Activated CD4-positive, alpha-beta T cell treated with anti-CD3 and anti-CD28 coated beads, Interleukin-2, amount 10 ng/mL, durations not matched to agents 24 days and 14 days (primary cell): ENCODE measurements around the gene TSR3. TPM values are rescaled to one million over a fixed set of nuclear protein-coding genes. Genes with fewer than 3 reads are reported as not detected.

Source experiments
- DNase-seq: peaks from one replicate; pipeline ENCODE4 v3.0.0; 2022
- H3K27ac Mint-ChIP-seq: one replicate; pipeline ENCODE4 v1.8.0; 2022; ENCODE audit warnings: mild to moderate bottlenecking, mixed read lengths
- H3K27me3 Mint-ChIP-seq: one replicate; pipeline ENCODE4 v1.8.0; 2022; ENCODE audit warnings: mixed read lengths
- H3K36me3 Mint-ChIP-seq: one replicate; pipeline ENCODE4 v1.8.0; 2022; ENCODE audit warnings: low read depth, mild to moderate bottlenecking, mixed read lengths
- H3K4me1 Mint-ChIP-seq: one replicate; pipeline ENCODE4 v1.8.0; 2021; ENCODE audit warnings: mixed read lengths
- H3K4me3 Mint-ChIP-seq: one replicate; pipeline ENCODE4 v1.8.0; 2022; ENCODE audit warnings: mild to moderate bottlenecking, moderate library complexity, mixed read lengths
- H3K9me3 Mint-ChIP-seq: one replicate; pipeline ENCODE4 v1.8.0; 2021; ENCODE audit warnings: mixed read lengths
- intact Hi-C: fragments of 100-400 bp; cut with micrococcal nuclease; formaldehyde crosslinking; loops from one replicate; pipeline ENCODE4 v1.15.1; 2023
- total RNA-seq: library from RNA; stranded (reverse); gene quantifications from 2 replicates; pipeline ENCODE4 v1.2.3, GENCODE V29; 2022

The TSR3 gene
- total RNA-seq, 1 donor from 2014 or later, result 88.2 TPM

DNA sequence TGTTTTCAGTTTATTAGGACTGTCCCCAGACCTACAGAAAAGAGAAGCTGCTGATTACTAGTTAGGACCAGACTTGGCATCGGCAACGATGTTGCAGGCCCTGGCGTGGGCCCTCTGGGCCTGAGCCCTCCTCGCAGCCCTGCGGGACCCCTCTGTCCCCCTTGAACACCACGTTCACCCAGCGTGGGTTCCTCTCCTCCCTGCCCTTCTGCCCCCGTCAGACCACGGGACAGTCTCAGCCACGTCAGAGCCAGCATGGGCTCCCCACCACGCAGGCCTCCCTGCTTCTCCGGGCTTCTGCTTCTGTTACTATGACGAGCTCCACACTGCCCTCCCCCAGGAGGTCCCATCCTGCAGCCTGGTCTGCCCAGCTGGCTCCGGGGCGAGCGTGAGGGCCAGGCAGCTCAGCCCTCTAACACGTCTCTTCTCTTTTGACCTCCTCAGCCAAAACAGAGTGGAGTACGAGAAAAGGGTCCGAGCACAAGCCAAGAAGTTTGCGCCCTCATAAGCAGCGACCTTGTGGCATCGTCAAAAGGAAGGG is 27.3 kb downstream of the TSR3 start:
- H3K36me3 Mint-ChIP-seq, result peaks cover 27% of the 10 kb centered on the region
- no peak overlapping the region for H3K4me3 Mint-ChIP-seq
- no peak overlapping the region for H3K27ac Mint-ChIP-seq
- intact Hi-C loops, result no loop called here
- H3K9me3 Mint-ChIP-seq, result no peaks in the 10 kb centered on the region
- H3K27me3 Mint-ChIP-seq, result no peaks in the 10 kb centered on the region
- no peaks in the 10 kb centered on the region for H3K4me1 Mint-ChIP-seq
- DNase-seq, result no peak

GRCh38 chr16:1323296-1324239 is 28.1 kb downstream of the TSR3 start:
- H3K27me3 Mint-ChIP-seq, result no peaks in the 10 kb centered on the region
- intact Hi-C loops, result no loop called here
- peaks cover 33% of the 10 kb centered on the region for H3K36me3 Mint-ChIP-seq
- H3K4me3 Mint-ChIP-seq, result no peak overlapping the region
- no peak for DNase-seq
- no peaks in the 10 kb centered on the region for H3K4me1 Mint-ChIP-seq
- no peak overlapping the region for H3K27ac Mint-ChIP-seq
- H3K9me3 Mint-ChIP-seq, result no peaks in the 10 kb centered on the region

DNA sequence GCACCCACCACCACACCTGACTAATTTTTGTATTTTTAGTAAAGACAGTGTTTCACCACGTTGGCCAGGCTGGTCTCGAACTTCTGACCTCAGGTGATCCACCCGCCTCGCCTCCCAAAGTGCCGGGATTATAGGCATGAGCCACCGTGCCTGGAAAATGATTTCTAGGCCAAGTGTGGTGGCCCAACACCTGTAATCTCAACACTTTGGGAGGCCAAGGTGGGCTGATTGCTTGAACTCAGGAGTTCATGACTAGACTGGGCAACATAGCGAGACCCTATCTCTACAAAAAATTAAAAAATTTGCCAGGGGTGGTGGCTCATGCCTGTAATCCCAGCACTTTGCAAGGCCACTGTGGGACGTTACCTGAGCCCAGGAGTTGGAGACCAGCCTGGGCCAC is 29.3 kb downstream of the TSR3 start:
- no peaks in the 10 kb centered on the region for H3K27me3 Mint-ChIP-seq
- no peak overlapping the region for H3K27ac Mint-ChIP-seq
- no peaks in the 10 kb centered on the region for H3K9me3 Mint-ChIP-seq
- peaks cover 45% of the 10 kb centered on the region for H3K36me3 Mint-ChIP-seq
- DNase-seq, result no peak
- no peak overlapping the region for H3K4me3 Mint-ChIP-seq
- H3K4me1 Mint-ChIP-seq, result no peaks in the 10 kb centered on the region
- intact Hi-C loops, result no loop called here

DNA sequence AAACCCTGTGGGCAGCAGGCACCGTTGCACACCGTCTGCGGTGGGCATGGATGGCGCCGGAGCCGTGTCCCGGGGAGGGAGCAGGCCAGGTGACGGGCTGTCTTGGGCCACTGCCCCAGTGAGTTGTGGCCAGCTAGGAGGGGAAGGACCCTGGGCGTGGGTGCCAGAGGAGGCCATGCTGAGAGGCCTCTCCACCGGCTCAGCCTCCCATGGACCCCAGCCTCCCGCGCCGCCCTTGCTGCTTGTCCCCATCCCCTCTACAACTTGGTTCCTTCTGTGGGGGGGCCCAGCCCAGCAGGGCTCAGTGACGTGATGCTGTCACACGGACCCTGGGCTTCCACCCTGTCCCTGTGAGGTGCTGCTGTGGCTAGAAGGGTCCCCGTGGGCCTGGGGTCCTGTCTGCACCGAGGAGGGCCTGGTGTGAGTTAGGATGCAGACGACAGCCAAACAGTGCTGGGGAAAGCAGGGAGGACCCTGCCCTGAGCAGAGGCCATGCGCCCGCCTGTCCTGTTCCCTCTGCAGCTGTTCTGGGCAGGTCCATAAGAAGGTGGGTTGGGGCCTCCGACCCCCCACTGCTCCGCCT is 30.9 kb downstream of the TSR3 start:
- H3K27ac Mint-ChIP-seq, result no peak overlapping the region
- H3K9me3 Mint-ChIP-seq, result no peaks in the 10 kb centered on the region
- H3K36me3 Mint-ChIP-seq, result peaks cover 58% of the 10 kb centered on the region
- DNase-seq, result no peak
- no peak overlapping the region for H3K4me3 Mint-ChIP-seq
- H3K4me1 Mint-ChIP-seq, result no peaks in the 10 kb centered on the region
- H3K27me3 Mint-ChIP-seq, result no peaks in the 10 kb centered on the region
- intact Hi-C loops, result no loop called here

- intact Hi-C loops, result no loop called here
- Mint-ChIP-seq H3K36me3 (peaks cover 61% of the 10 kb centered on the region), H3K4me1 (no peaks in the 10 kb centered on the region), H3K4me3 (no peak overlapping the region), H3K27ac (no peak overlapping the region), H3K9me3 (no peaks in the 10 kb centered on the region), H3K27me3 (no peaks in the 10 kb centered on the region)
- no peak for DNase-seq
These were observed 31.6 kb downstream of the TSR3 start for GRCh38 chr16:1320097-1320496.

DNA sequence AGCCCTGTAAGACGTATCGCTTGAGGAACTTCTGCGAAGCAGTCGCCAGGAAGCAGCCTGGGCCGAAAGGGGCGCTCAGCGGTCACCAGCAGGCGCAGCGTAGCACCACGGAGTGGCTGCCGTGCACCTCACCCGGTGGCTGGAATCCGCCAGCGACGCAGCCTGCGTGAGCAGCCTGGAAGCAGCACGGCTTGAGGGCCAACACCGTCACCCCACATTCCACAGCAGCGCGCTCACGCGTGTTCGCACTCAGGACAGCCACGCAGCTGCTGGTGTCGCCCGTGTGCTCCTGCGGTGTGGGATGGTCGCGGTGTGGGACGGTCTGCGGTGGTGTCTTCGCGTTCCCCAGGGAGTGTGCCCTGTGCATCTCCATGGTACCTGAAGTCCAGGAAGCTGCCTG is 32.6 kb downstream of the TSR3 start:
- H3K4me1 Mint-ChIP-seq, result no peaks in the 10 kb centered on the region
- no peaks in the 10 kb centered on the region for H3K27me3 Mint-ChIP-seq
- H3K9me3 Mint-ChIP-seq, result no peaks in the 10 kb centered on the region
- peaks cover 63% of the 10 kb centered on the region for H3K36me3 Mint-ChIP-seq
- DNase-seq, result no peak
- no peak overlapping the region for H3K27ac Mint-ChIP-seq
- intact Hi-C loops, result no loop called here
- no peak overlapping the region for H3K4me3 Mint-ChIP-seq

DNA sequence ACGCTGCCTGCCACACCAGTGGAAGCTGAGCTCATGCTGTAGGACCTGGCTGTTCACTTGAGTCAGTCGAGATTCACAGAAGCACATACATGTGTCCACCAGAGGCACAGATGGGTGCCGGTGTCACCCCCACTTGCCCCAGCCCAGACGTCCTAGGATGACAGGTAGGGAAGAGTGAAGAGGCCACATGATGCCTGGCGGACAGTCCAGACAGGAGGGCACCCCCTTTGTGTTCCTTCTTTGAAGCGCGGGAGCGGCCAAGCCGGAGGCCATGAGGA is 33.5 kb downstream of the TSR3 start:
- peaks cover 60% of the 10 kb centered on the region for H3K36me3 Mint-ChIP-seq
- no peaks in the 10 kb centered on the region for H3K9me3 Mint-ChIP-seq
- peaks cover under 1% of the 10 kb centered on the region for H3K4me1 Mint-ChIP-seq
- H3K27ac Mint-ChIP-seq, result no peak overlapping the region
- H3K4me3 Mint-ChIP-seq, result no peak overlapping the region
- no peak for DNase-seq
- intact Hi-C loops, result no loop called here
- no peaks in the 10 kb centered on the region for H3K27me3 Mint-ChIP-seq

GRCh38 chr16:1317479-1318267 is 34.0 kb downstream of the TSR3 start:
- intact Hi-C loops, result no loop called here
- Mint-ChIP-seq H3K9me3 (no peaks in the 10 kb centered on the region), H3K36me3 (peaks cover 64% of the 10 kb centered on the region), H3K27ac (no peak overlapping the region), H3K4me3 (no peak overlapping the region), H3K4me1 (peaks cover 3% of the 10 kb centered on the region), H3K27me3 (no peaks in the 10 kb centered on the region)
- no peak for DNase-seq

- Mint-ChIP-seq H3K36me3 (peaks cover 64% of the 10 kb centered on the region), H3K27ac (no peak overlapping the region), H3K9me3 (no peaks in the 10 kb centered on the region), H3K27me3 (no peaks in the 10 kb centered on the region), H3K4me3 (no peak overlapping the region), H3K4me1 (peaks cover 8% of the 10 kb centered on the region)
- DNase-seq, result no peak
- intact Hi-C loops, result no loop called here
These were observed 35.7 kb downstream of the TSR3 start for GRCh38 chr16:1316033-1316405.

- no peak for DNase-seq
- peaks cover 9% of the 10 kb centered on the region for H3K4me1 Mint-ChIP-seq
These were observed 36.3 kb downstream of the TSR3 start for GRCh38 chr16:1315081-1316032.

GRCh38 chr16:1314399-1315068 is 37.1 kb downstream of the TSR3 start:
- Mint-ChIP-seq H3K36me3 (peaks cover 63% of the 10 kb centered on the region), H3K4me1 (peaks cover 13% of the 10 kb centered on the region), H3K9me3 (no peaks in the 10 kb centered on the region), H3K27ac (no peak overlapping the region), H3K4me3 (no peak overlapping the region), H3K27me3 (no peaks in the 10 kb centered on the region)
- intact Hi-C loops, result no loop called here
- no peak for DNase-seq

More at GRCh38 chr16:1315081-1316032, 36.3 kb downstream of the TSR3 start:
- H3K9me3 Mint-ChIP-seq, result no peaks in the 10 kb centered on the region
- peaks cover 67% of the 10 kb centered on the region for H3K36me3 Mint-ChIP-seq
- intact Hi-C loops, result no loop called here
- H3K4me3 Mint-ChIP-seq, result no peak overlapping the region
- H3K27ac Mint-ChIP-seq, result no peak overlapping the region
- no peaks in the 10 kb centered on the region for H3K27me3 Mint-ChIP-seq

DNA sequence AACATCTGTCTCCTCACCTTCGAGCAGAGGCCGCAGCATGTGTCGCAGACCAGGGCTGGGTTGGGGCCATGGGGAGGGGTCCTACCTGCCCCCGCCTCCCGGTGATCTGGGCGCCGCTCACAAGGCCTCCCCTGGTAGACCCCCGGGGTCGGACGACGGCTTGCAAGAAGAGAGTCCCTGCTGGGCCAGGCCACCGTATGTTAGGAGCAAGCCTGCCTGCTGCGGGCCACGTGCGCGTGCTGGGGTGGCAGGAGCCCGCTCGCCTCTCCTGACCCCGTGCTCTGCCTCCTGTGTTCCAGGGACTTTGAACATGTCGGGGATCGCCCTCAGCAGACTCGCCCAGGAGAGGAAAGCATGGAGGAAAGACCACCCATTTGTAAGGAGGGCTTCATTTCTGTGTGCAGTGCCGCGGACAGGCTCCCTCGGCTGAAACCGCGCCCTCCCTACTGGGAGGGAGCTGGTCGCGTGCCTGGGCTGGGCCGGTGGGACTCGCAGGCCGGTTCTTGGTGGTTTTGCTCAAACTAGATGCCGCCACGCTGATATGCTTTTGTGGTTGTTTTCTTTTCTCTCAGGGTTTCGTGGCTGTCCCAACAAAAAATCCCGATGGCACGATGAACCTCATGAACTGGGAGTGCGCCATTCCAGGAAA is 37.8 kb downstream of the TSR3 start:
- Mint-ChIP-seq H3K4me1 (peaks cover 13% of the 10 kb centered on the region), H3K36me3 (peaks cover 58% of the 10 kb centered on the region), H3K27me3 (no peaks in the 10 kb centered on the region), H3K27ac (no peak overlapping the region), H3K4me3 (no peak overlapping the region), H3K9me3 (no peaks in the 10 kb centered on the region)
- intact Hi-C loops, result no loop called here
- DNase-seq, result no peak
